Measurements from ENCODE around the gene MYOT.
"Not testable (repeated sequence)": the region's sequence is repeated elsewhere in the genome, so short reads cannot be mapped to it uniquely, and the experiment has no call there.

Gene MYOT

GRCh38 chr5:137834498-137835049, 33.1 kb upstream of the MYOT start:
- Histone ChIP-seq H3K27me3 (ENCODE audit: control insufficient read depth, insufficient read depth, low read length) (no peaks in the 10 kb centered on the region), H3K4me2 (ENCODE audit: low read length) (peak overlapping the region; percentile 52), H3K4me1 (ENCODE audit: control insufficient read depth, insufficient read depth, low read length) (peaks cover 54% of the 10 kb centered on the region), H3K9me3 (replicated peaks; ENCODE audit: low read length) (no peaks in the 10 kb centered on the region), H3K9ac (ENCODE audit: low read depth, low read length) (peak overlapping the region; percentile 38), H3K36me3 (ENCODE audit: insufficient read depth, low read length) (no peaks in the 10 kb centered on the region), H3K4me3 (ENCODE audit: low read length) (peak overlapping the region; percentile 24)

DNA sequence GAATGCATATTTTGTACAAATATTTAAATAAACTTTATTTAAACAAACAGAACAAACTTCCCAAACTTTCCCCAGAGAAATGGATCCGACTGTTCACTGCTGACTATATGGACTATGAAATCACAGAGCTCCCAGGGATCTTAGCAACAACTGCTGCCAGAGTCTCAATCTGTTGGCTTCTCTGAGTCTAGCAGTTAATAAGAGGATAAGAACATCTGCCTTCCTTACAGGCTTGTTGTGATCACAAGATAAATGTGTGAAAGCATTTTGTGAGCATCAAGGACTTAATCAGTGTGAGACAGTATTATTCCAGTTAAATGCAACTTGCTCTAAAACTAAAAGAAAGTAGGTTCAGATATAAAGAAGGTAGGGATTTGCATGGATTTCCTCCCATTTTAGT, 31.4 kb upstream of the MYOT start:
- no peak overlapping the region for H3K4me2 ChIP-seq (ENCODE audit: low read length)
- H3K9ac ChIP-seq (ENCODE audit: low read depth, low read length), result peak overlapping the region; percentile 33
- no peak overlapping the region for H3K4me3 ChIP-seq (ENCODE audit: low read length)
- no peaks in the 10 kb centered on the region for H3K36me3 ChIP-seq (ENCODE audit: insufficient read depth, low read length)
- no peaks in the 10 kb centered on the region for H3K27me3 ChIP-seq (ENCODE audit: control insufficient read depth, insufficient read depth, low read length)
- peaks cover 54% of the 10 kb centered on the region for H3K4me1 ChIP-seq (ENCODE audit: control insufficient read depth, insufficient read depth, low read length)
- H3K9me3 ChIP-seq (replicated peaks; ENCODE audit: low read length), result no peaks in the 10 kb centered on the region

DNA sequence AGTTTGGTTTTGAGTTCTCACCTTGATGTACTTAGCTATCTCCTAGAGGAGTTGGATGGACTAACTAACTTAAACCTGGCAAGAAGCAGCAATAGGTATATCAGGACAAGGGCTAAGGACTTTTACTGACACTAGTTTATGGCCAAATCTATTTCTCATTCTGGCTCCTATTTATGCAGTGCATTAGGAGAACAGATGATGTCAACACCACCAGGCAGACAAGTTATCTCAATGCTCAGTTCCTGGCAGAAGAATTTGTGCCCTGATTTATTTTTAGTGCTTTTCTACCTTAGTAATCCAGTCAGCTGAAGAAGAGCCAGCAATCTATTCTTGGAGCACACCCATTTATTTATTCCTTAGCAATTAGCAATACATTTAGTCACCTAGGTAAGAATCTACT, 30.7 kb upstream of the MYOT start:
- Histone ChIP-seq H3K4me1 (ENCODE audit: control insufficient read depth, insufficient read depth, low read length) (peaks cover 51% of the 10 kb centered on the region), H3K9ac (ENCODE audit: low read depth, low read length) (peak overlapping the region; percentile 62), H3K4me2 (ENCODE audit: low read length) (peak overlapping the region; percentile 53), H3K4me3 (ENCODE audit: low read length) (no peak overlapping the region), H3K9me3 (replicated peaks; ENCODE audit: low read length) (no peaks in the 10 kb centered on the region), H3K36me3 (ENCODE audit: insufficient read depth, low read length) (no peaks in the 10 kb centered on the region), H3K27me3 (ENCODE audit: control insufficient read depth, insufficient read depth, low read length) (no peaks in the 10 kb centered on the region)

DNA sequence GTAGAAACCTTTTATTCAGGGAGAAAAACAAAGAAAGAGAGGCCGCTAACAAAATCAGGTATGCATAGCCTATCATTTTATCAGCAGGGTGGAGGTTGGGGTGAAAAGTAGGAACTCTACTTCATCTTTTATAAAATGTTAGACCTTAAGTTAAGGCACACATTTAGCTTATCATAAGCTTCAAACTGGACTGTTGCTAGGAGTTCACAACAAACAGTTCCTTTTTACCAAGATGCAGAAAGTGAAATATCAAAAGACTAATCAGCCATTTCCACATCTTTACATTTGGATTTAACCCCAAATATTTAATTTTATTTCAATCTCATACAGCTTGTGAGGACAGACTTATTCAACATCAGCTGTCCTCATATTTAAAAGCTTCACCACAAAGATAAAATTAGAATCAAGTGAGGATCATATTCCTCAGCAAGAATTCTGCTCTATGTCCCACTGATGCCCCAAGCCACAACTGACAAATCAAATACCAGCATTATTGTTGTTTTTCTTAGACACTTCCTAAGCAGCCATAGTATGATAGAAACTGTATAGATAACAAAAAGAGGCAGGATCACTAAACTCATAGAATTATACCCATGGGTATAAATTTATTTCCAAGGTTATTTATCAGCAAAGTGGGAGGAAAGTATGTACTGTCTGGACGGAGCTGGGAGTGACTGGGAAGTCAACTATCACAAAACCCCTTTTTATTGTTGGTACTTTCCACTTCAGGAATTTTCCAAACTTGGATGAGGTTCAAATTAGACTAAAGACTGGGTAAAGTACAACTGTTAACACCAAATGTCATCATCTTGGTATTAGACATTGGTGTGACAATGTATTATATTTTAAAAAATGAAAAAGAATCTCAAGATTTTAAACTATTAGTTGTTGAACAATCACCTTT, 29.9 kb upstream of the MYOT start:
- no peaks in the 10 kb centered on the region for H3K27me3 ChIP-seq (ENCODE audit: control insufficient read depth, insufficient read depth, low read length)
- H3K4me3 ChIP-seq (ENCODE audit: low read length), result peak overlapping the region; percentile 0
- H3K36me3 ChIP-seq (ENCODE audit: insufficient read depth, low read length), result no peaks in the 10 kb centered on the region
- H3K4me1 ChIP-seq (ENCODE audit: control insufficient read depth, insufficient read depth, low read length), result peaks cover 51% of the 10 kb centered on the region
- no peaks in the 10 kb centered on the region for H3K9me3 ChIP-seq (replicated peaks; ENCODE audit: low read length)
- H3K4me2 ChIP-seq (ENCODE audit: low read length), result peak overlapping the region; percentile 53
- H3K9ac ChIP-seq (ENCODE audit: low read depth, low read length), result peak overlapping the region; percentile 62

GRCh38 chr5:137838976-137839375, 28.7 kb upstream of the MYOT start:
- Histone ChIP-seq H3K4me3 (ENCODE audit: low read length) (no peak overlapping the region), H3K9me3 (replicated peaks; ENCODE audit: low read length) (no peaks in the 10 kb centered on the region), H3K27me3 (ENCODE audit: control insufficient read depth, insufficient read depth, low read length) (no peaks in the 10 kb centered on the region), H3K9ac (ENCODE audit: low read depth, low read length) (no peak overlapping the region), H3K4me2 (ENCODE audit: low read length) (no peak overlapping the region), H3K36me3 (ENCODE audit: insufficient read depth, low read length) (no peaks in the 10 kb centered on the region), H3K4me1 (ENCODE audit: control insufficient read depth, insufficient read depth, low read length) (peaks cover 40% of the 10 kb centered on the region)

- no peak overlapping the region for H3K4me3 ChIP-seq (ENCODE audit: low read length)
- H3K27me3 ChIP-seq (ENCODE audit: control insufficient read depth, insufficient read depth, low read length), result no peaks in the 10 kb centered on the region
- H3K4me1 ChIP-seq (ENCODE audit: control insufficient read depth, insufficient read depth, low read length), result peaks cover 12% of the 10 kb centered on the region
- no peaks in the 10 kb centered on the region for H3K9me3 ChIP-seq (replicated peaks; ENCODE audit: low read length)
- H3K36me3 ChIP-seq (ENCODE audit: insufficient read depth, low read length), result no peaks in the 10 kb centered on the region
- H3K9ac ChIP-seq (ENCODE audit: low read depth, low read length), result no peak overlapping the region
- no peak overlapping the region for H3K4me2 ChIP-seq (ENCODE audit: low read length)
These were observed 25.4 kb upstream of the MYOT start for GRCh38 chr5:137842296-137842695.

- no peaks in the 10 kb centered on the region for H3K4me1 ChIP-seq (ENCODE audit: control insufficient read depth, insufficient read depth, low read length)
- no peak overlapping the region for H3K9ac ChIP-seq (ENCODE audit: low read depth, low read length)
- no peaks in the 10 kb centered on the region for H3K9me3 ChIP-seq (replicated peaks; ENCODE audit: low read length)
- no peak overlapping the region for H3K4me3 ChIP-seq (ENCODE audit: low read length)
- no peaks in the 10 kb centered on the region for H3K36me3 ChIP-seq (ENCODE audit: insufficient read depth, low read length)
- H3K27me3 ChIP-seq (ENCODE audit: control insufficient read depth, insufficient read depth, low read length), result no peaks in the 10 kb centered on the region
- no peak overlapping the region for H3K4me2 ChIP-seq (ENCODE audit: low read length)
These were observed 23.9 kb upstream of the MYOT start for GRCh38 chr5:137843676-137844299.

GRCh38 chr5:137845472-137845871, 22.2 kb upstream of the MYOT start:
- H3K4me1 ChIP-seq (ENCODE audit: control insufficient read depth, insufficient read depth, low read length), result no peaks in the 10 kb centered on the region
- no peak overlapping the region for H3K4me2 ChIP-seq (ENCODE audit: low read length)
- H3K36me3 ChIP-seq (ENCODE audit: insufficient read depth, low read length), result no peaks in the 10 kb centered on the region
- H3K9ac ChIP-seq (ENCODE audit: low read depth, low read length), result no peak overlapping the region
- no peaks in the 10 kb centered on the region for H3K27me3 ChIP-seq (ENCODE audit: control insufficient read depth, insufficient read depth, low read length)
- no peak overlapping the region for H3K4me3 ChIP-seq (ENCODE audit: low read length)
- H3K9me3 ChIP-seq (replicated peaks; ENCODE audit: low read length), result no peaks in the 10 kb centered on the region

DNA sequence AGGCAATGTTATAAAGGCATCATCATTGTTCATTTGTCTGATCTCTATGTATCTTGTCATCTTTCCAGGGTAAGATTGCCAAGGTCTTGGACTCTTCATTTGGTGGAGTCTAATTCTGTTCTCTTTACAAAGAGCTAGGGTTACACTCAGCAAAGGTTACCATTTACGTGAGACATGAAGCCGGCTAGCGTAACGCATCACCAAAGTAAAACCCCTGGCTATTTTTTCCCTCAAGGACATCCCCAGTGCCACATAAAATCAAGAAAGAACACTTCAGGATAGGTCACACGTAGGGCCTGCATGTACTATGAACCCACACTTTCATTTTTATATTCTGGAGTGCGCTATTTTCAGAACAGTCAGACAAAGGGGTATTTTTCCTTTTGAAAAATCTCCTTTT, 20.0 kb upstream of the MYOT start:
- Histone ChIP-seq H3K27me3 (ENCODE audit: control insufficient read depth, insufficient read depth, low read length) (no peaks in the 10 kb centered on the region), H3K4me2 (ENCODE audit: low read length) (no peak overlapping the region), H3K4me1 (ENCODE audit: control insufficient read depth, insufficient read depth, low read length) (no peaks in the 10 kb centered on the region), H3K4me3 (ENCODE audit: low read length) (no peak overlapping the region), H3K9ac (ENCODE audit: low read depth, low read length) (no peak overlapping the region), H3K36me3 (ENCODE audit: insufficient read depth, low read length) (no peaks in the 10 kb centered on the region), H3K9me3 (replicated peaks; ENCODE audit: low read length) (no peaks in the 10 kb centered on the region)

GRCh38 chr5:137853165-137853564, 14.5 kb upstream of the MYOT start:
- not testable (repeated sequence) for H3K9me3 ChIP-seq (replicated peaks; ENCODE audit: low read length); H3K27me3 ChIP-seq (ENCODE audit: control insufficient read depth, insufficient read depth, low read length); H3K9ac ChIP-seq (ENCODE audit: low read depth, low read length); H3K4me1 ChIP-seq (ENCODE audit: control insufficient read depth, insufficient read depth, low read length); H3K4me3 ChIP-seq (ENCODE audit: low read length); H3K36me3 ChIP-seq (ENCODE audit: insufficient read depth, low read length); H3K4me2 ChIP-seq (ENCODE audit: low read length)

DNA sequence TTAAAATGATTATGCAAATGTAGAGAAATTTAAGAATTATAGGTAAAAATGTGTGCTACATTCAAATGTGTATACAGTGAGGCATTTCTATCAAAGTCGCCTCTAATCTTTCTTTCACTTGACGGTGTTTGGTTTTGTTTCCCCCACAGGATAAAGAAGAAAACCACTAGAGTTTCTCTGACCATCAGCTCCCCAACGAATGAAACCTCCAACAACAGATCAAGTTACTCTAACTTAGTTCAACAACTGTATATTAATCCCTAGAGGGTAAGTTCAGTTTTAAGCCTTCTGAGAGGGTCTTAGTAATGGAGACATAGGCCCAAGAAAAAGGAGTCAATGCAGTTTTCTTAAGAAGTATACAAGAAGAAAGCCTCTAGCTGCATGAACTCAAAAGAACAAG, 11.5 kb upstream of the MYOT start:
- no peaks in the 10 kb centered on the region for H3K27me3 ChIP-seq (ENCODE audit: control insufficient read depth, insufficient read depth, low read length)
- no peak overlapping the region for H3K9ac ChIP-seq (ENCODE audit: low read depth, low read length)
- H3K4me2 ChIP-seq (ENCODE audit: low read length), result no peak overlapping the region
- peaks cover 19% of the 10 kb centered on the region for H3K4me1 ChIP-seq (ENCODE audit: control insufficient read depth, insufficient read depth, low read length)
- H3K4me3 ChIP-seq (ENCODE audit: low read length), result no peak overlapping the region
- no peaks in the 10 kb centered on the region for H3K9me3 ChIP-seq (replicated peaks; ENCODE audit: low read length)
- H3K36me3 ChIP-seq (ENCODE audit: insufficient read depth, low read length), result no peaks in the 10 kb centered on the region

All from skeletal muscle satellite cell (primary cell).